NK-92 (cell line): ENCODE data around the gene NIN.

Source experiments
- DNase-seq: peaks from one replicate; lab custom pipeline; 2025; ENCODE audit not compliant: unreplicated experiment; lab: John Stamatoyannopoulos, UW

NIN gene

GRCh38 chr14:50830932-50831725 is at the start of gene NIN:
NIN (minus strand) TSS chr14:50831162; CDS start chr14:50822056, 9,106 bp downstream.
- no peak for DNase-seq

GRCh38 chr14:50875359-50876070 is 44.6 kb upstream of the NIN start:
- no peak for DNase-seq

- no peak for DNase-seq
Observed at GRCh38 chr14:50874757-50875156, 43.8 kb upstream of the NIN start.

GRCh38 chr14:50871914-50872732 is 41.2 kb upstream of the NIN start, which contains the start of gene ABHD12B:
ABHD12B (plus strand) TSS chr14:50872053; CDS start chr14:50872175, 122 bp downstream.
- DNase-seq, result no peak

- DNase-seq, result no peak
Observed at GRCh38 chr14:50871228-50871627, 40.3 kb upstream of the NIN start.

GRCh38 chr14:50865391-50866076 is 34.6 kb upstream of the NIN start:
- no peak for DNase-seq

- DNase-seq, result no peak
Observed at GRCh38 chr14:50864946-50865345, 34.0 kb upstream of the NIN start.

GRCh38 chr14:50864237-50864636 is 33.3 kb upstream of the NIN start:
- no peak for DNase-seq

GRCh38 chr14:50862036-50862570 is 31.1 kb upstream of the NIN start:
- DNase-seq, result no peak

GRCh38 chr14:50860478-50861086 is 29.6 kb upstream of the NIN start:
- peak; percentile 23 for DNase-seq

GRCh38 chr14:50859296-50859624 is 28.3 kb upstream of the NIN start:
- no peak for DNase-seq

GRCh38 chr14:50856660-50857059 is 25.7 kb upstream of the NIN start:
- DNase-seq, result no peak

- no peak for DNase-seq
Observed at GRCh38 chr14:50855558-50855957, 24.6 kb upstream of the NIN start.

GRCh38 chr14:50854521-50854920 is 23.6 kb upstream of the NIN start:
- no peak for DNase-seq

- no peak for DNase-seq
Observed at GRCh38 chr14:50853891-50854290, 22.9 kb upstream of the NIN start.

GRCh38 chr14:50846226-50846880 is 15.4 kb upstream of the NIN start:
- no peak for DNase-seq

- no peak for DNase-seq
Observed at GRCh38 chr14:50845166-50845565, 14.2 kb upstream of the NIN start.

- no peak for DNase-seq
Observed at GRCh38 chr14:50844391-50844790, 13.4 kb upstream of the NIN start.

GRCh38 chr14:50839691-50840090 is 8.7 kb upstream of the NIN start:
- no peak for DNase-seq

GRCh38 chr14:50839048-50839447 is 8.1 kb upstream of the NIN start:
- no peak for DNase-seq
